HG03521 (cell line): Measurements from ENCODE around the gene RALGAPB.
"Not testable (repeated sequence)": the region's sequence is repeated elsewhere in the genome, so short reads cannot be mapped to it uniquely, and the experiment has no call there.

Source experiments
- ATAC-seq: cut with Tn5 transposase; IDR thresholded peaks from one replicate; pipeline ENCODE4 v1.9.1; 2021; ENCODE audit warnings: mild to moderate bottlenecking, moderate library complexity; ENCODE audit not compliant: unreplicated experiment

RALGAPB gene

DNA sequence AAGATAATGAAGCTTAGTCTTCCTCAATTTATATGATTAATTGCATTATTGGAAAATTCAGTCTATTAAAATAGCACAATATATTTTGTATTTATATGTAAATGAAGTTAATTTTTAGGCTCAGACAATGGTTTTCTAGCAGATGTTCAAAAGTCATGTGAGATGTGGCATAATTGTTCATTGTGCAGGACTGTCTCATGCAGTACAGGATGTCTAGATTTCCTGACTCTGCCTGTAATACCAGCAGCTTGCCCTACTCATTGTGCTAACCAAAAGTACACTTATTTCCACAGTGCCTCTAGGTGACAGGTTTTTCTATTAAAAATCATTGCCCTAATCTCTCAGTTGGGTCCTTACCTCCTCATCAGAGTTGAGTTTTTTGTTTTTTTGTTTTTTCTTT lies 12.4 kb downstream of the RALGAPB start:
- no peak for ATAC-seq

DNA sequence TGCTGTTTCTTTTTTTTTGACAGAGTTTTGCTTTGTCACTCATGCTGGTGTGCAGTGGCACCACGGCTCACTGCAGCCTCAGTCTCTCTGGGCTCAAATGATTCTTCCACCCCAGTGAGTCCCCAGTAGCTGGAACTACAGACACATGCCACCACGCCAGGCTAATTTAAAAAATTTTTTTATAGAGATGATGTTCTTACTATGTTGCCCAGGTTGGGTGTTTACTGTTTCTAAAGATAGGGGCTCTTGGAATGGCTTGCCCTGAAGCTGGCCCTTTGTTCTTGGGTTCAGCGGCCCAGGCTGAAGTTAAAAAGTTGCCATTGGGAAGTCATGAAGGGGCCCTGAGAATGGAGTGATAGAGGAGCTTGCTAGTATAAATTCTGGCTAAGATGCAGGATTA lies 16.5 kb downstream of the RALGAPB start:
- ATAC-seq, result no peak

DNA sequence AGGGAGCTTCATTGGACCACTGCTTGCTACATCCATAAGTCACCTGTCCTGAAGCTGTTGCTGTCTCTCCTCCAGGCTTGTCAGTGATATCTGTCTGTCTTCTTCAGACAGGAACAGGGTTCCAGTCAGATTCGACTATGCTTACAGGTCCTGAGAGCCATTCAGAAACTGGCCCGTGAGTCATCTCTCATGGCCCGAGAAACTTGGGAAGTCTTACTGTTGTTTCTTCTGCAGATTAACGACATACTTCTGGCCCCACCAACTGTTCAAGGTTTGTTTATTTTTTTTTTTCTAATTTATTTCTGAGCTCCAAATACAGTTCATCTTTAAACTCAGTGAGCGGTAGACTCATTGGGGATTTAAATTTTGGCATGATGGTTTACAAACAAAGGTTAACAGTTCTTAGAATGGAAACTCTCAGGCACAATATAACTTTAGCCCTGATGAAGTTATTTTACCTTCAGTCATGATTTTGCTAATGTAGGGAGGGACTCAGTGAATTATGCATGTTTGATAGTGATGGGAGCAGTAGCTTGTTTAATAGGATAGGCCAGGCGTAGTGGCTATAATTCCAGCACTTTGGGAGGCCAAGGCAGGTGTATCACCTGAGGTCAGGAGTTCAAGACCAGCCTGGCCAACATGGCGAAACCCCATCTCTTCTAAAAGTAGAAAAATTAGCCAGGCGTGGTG lies 24.7 kb downstream of the RALGAPB start:
- ATAC-seq, result no peak

DNA sequence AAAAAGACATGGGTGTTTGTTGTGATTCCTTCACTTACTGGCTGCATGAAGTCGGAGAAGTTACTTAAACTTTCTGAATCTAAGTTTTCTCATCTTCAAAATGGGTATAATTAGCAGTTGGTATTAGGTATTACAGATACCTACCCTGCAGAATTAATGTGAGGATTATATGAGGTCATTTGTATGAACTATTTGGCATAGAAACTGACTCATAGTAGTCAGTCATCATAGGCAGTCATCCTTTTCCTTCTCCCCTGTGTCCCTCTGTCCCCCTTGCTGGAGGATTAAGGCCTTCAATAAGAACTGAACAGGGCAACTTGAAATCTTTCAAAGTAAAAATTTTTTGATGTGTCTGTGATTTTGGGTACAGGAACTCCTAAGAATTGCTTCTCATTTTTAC lies 26.3 kb downstream of the RALGAPB start:
- ATAC-seq, result no peak

DNA sequence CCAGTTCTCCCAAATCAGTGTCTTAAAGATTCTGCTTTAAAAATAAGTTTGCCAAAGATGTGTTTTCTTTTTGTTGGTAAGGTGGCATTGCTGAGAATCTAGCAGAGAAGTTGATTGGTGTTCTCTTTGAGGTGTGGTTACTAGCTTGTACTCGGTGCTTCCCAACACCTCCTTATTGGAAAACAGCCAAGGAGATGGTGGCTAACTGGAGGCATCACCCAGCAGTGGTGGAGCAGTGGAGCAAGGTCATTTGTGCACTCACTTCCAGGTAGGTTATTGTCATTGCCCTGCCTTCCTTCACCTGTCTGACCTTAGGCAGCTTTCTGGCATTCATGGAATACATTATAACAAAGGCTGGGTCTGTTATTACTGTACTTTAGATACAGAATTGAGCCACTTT lies 26.7 kb downstream of the RALGAPB start:
- ATAC-seq, result no peak

DNA sequence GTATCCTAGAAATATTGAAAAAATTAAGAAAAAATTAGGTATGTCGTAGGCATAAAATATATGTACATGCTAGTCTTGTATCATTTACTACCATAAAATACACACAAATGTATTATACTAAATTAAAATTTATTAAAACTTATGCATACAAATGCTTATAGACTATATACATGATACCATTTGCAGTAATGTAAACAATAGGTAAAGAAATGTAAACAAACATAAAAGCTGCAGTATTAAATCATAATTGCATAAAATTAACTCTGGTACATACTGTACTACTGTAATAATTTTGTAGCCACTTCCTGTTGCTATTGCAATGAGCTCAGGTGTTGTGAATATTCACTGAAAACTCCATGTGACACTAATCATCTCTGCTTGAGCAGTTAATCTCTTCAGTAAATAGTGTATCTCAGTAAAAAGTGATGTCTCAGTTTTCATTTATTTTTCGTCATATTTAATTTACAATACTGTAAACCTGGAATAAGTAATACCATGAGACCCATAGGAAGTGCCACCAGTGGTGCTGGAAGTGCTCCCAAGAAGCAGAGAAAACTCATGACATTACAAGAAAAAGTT lies 29.3 kb downstream of the RALGAPB start:
- no peak for ATAC-seq

DNA sequence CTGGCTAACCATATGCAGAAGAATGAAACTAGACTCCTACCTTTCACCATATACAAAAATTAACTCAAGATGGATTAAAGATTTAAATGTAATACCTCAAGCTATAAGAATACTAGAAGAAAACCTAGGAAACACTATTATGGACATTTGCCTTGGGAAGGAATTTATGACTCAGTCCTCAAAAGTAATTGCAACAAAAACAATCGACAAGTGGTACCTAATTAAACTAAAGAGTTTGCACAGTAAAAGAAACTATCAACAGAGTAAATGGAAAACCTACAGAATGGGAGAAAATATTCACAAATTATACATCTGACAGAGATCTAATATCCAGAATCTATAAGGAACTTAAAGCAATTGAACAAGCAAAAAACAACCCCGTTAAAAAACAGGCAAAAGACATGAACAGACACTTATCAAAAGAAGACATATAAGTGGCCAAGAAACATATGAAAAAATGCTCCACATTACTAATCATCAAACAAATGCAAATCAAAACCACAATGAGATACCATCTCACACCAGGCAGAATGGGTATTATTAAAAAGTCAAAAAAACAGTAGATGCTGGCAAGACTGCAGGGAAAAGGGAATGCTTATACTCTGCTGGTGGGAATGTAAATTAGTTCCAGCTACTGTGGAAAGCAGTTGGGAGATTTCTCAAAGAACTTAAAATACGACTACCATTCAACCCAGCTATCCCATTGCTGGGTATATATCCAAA lies 31.9 kb downstream of the RALGAPB start:
- ATAC-seq, result no peak

DNA sequence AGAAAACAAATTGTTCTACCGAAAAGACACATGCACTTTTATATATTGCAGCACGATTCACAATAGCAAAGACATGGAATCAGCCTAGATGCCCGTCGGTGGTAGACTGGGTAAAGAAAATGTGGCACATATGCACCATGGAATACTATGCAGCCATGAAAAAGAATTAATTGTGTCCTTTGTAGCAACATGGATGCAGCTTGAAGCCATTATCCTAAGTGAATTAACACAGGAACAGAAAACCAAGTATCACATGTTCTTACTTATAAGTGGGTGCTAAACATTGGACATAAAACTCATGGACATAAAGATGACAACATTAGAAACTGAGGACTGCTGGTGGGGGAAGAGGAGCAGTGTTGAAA lies 32.4 kb downstream of the RALGAPB start:
- ATAC-seq, result no peak

DNA sequence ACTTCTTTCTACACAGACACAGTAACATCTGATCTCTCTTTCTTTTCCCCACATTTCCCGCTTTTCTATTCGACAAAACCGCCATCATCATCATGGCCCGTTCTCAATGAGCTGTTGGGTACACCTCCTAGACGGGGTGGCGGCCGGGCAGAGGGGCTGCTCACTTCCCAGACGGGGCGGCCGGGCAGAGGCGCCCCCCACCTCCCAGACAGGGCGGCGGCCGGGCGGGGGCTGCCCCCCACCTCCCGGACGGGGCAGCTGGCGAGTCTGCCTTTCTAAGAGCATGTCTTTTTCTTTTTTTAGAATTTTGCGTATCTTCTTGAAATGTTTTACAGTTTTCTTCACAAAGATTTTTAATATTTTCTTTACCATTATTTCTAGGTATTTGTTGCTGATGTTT lies 39.1 kb downstream of the RALGAPB start:
- ATAC-seq, result not testable (repeated sequence)

DNA sequence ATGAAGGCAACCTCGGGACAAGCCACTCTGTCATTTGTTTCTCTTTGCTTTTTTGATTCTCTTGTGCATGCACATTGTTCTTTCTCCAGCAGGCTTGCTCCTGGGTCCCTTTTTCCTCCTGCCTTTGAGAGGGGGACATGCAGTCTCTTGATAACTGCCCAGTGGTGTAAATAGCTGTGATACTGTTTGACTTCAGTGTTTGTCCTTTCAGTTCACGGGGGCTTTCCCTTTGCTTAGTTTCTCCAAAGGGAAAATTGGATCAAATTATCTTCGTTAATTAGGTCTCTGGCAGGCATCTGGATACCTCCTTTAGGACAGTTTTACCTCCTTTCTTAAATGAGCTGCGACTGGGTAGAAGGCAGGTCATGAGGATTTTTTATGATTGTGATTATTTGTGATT lies 41.5 kb downstream of the RALGAPB start:
- ATAC-seq, result no peak

DNA sequence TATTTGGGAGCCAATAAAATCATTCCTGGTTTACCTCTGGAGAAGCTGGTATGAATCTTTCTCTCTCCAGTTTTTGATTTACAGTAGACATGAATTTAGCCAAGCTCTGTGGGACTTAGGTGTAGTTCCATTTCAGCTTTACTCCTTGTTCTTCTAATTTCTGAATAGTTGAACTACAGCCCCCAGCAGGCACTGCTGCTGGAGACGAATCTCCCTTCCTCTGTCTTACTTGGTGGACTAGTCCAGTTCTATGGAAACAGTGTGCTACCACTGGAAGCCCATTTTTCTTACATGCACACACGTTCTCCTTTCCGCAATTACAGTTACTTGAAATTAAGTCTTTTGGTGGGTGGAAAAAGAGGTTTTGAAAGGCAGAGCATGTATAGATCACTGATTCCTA lies 42.3 kb downstream of the RALGAPB start:
- no peak for ATAC-seq

DNA sequence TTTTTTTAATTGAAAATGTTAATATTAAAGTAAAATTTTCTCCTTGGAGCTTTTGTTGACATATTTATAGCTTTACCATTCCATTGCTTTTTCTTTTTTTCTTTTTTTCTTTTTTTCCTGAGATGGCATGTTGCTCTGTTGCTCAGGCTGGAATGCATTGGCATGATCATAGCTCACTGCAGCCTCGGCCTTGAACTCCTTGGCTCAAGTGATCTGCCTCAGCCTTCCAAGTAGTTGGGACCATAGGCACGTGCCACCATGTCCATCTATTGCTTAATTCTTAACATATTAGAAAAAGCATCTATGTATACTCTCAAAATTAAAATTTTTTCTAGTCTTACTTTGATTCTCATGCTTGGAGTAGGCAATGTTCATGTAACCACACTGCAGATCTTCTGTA lies 43.0 kb downstream of the RALGAPB start:
- ATAC-seq, result no peak

DNA sequence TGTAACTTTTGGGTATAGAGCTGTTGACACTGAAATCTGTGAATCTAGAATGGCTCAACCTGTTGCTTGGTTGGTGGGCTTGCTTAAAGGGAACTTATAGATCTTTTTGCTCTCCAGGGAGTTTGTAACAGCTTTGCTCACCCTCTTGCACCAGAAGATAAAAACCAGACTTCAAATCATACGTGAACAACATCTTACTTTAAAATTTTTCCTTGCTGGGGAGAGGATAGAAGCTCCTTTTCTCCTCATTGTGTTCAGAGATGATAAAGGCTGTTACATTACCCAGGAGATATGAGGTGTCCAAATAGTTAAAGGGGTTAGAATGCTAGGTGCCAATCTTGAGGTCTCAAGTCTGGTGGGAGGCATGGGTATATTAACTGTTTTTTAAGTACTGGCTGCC lies 46.8 kb downstream of the RALGAPB start:
- no peak for ATAC-seq

DNA sequence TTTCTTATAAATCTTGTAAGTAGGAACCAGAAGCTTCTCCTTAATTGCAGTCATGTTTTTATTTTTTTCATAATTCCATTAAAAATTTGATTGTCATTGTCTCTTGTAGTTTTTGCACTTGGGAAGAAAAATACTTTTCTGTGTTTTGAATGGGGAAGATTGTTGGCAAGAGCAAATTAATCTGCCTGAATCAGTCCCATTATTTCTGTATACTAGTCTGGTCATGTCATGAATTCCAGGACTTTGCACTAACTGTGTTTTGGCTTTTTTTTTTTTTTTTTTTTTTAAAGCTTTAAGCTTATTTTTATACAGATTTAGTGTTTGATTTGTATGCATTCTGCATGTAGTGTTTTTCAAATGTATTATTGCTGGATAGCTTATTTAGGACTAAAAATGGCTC lies 47.6 kb downstream of the RALGAPB start:
- no peak for ATAC-seq

DNA sequence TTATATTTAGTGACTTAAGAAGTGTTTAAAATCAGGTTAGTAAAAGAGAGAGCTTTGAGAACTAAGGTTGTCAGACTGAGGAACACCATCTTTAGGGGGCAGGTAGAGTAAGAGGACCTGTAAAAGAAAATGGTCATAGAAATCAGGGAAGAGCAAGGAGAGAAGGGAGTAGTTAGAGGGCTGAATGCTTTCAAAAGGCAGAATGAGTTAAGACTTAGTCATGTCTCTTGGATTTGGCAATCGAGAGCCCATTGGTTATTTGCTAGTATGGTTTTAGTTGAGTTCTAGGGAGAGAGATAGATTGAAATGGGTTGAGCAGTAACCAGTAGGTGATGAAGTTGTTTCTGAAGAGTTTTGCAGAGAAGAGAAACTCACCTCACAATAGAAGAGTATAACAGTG lies 51.1 kb downstream of the RALGAPB start:
- no peak for ATAC-seq

DNA sequence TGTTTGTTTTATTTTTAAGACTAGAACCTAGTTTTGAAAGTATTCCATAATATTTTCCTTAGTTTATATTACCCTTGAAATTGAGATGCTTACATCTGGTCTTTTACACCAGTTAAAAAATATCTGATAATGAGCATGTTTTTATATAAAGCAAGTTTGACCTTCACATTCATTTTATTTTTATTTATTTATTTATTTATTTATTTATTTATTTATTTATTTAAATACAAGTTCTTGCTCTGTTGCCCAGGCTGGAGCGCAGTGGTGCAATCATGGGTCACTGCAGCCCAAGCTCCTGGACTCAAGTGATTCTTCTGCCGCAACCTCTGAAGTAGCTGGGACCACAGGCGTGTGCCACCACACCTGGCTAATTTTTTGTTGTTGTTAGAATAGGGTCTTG lies 55.5 kb downstream of the RALGAPB start:
- no peak for ATAC-seq

DNA sequence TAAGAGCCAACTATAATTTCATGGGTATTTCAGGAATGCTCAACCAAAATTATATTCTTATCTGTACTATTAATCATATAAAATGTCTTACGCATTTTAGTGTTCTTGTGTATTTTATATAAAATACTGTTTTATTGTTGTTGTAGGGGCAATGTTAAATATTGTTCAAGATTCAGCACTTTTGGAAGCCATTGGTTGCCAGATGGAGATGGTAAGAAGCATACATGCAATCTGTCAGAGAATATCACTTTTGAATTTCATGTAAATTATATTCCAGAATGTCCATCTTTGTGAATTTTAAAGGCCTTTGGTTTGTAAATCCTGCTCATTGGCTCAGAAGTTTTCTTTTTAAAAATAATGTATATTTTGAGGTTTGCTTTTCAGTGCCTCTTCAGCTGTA lies 58.4 kb downstream of the RALGAPB start:
- no peak for ATAC-seq

DNA sequence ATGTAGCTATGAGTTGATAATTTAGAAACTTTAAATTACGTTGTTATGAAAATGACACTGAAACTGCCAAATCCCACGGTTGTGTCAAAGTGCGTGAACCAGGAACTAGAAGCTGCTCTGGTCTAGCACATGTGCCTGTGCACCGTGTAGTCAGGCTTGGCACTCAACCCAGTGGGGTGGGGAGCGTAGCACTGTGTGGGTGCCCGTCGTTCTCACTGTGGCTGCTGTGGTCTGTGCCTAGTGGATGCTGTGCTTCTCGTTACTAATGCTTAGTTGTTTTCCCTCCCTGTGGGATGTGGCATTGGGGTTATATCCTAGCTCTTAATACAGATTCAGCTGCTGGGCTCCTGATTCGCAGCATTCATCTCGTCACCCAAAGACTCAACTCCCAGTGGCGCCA lies 62.1 kb downstream of the RALGAPB start:
- ATAC-seq, result no peak

DNA sequence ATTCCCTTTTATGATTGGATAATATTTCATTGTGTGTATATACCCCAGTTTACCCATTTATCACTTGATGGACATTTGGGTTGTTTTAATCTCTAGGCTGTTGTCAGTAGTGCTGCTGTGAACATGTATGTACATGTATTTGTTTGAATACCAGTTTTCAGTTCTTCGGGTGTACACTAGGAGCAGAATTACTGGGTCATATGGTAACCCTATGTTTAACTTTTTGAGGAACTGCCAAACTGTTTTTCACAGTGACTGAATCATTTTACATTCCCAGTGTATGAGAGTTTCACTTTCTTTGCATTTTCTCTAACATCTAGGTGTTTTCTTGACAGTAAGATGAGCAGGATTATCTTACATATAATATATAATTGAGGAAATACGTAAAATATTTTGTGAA lies 63.7 kb downstream of the RALGAPB start:
- no peak for ATAC-seq

DNA sequence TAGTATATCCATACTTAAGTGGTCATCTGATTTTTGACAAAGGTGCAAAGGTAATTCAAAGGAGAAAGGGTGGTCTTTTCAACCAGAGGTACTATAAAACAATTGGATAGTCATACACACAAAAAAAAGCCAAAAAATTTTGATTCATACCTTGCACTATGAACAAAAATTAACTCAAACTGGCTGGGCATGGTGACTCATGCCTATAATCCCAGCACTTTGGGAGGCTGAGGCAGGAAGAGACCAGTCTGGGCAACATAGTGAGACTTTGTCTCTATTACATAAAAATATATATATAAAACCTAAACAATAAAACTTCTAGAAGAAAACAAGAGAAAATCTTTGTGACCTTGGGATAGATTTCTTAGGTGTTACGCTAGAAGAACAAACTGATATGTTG lies 64.5 kb downstream of the RALGAPB start:
- no peak for ATAC-seq

DNA sequence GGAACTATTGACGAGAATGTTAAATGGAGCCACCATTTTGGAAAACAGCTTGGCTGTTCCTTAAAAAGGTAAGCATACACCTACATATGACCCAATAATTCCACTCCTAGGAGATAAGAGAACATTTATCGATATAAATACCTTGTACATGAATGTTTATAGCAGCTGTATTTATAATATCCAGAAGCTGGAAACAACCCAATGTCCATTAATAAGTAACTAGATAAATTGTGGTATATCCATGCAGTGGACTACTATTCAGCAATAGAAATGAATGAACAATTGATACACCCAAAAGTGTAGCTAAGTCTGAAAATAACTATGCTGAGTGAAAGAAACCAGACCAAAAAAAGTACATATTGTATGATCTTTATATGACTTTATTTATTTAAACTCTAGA lies 66.1 kb downstream of the RALGAPB start:
- ATAC-seq, result no peak
